ENCODE results near the gene TTLL12.

GRCh38 chr22:43156413-43156812 lies 30.5 kb downstream of the TTLL12 start:
- TF ChIP-seq CTCF (IDR thresholded peaks at IDR 0.05): no peak
- no peak for TF ChIP-seq ZFX (IDR thresholded peaks at IDR 0.05; ENCODE audit: borderline replicate concordance)

Measured in 22Rv1 (cell line).